WTC11 (cell line): ENCODE results near the gene TIAM2. TPM values are rescaled to one million over a fixed set of nuclear protein-coding genes. Genes with fewer than 3 reads are reported as not detected.
A peak's percentile ranks its signal among the peaks of the same experiment; 100 is the strongest.

Source experiments
- ATAC-seq: fragments of 200-7000 bp; cut with Tn5 transposase; 2 replicates; pipeline ENCODE4 v1.10.0; 2021; ENCODE audit warnings: mild to moderate bottlenecking, moderate library complexity
- CTCF ChIA-PET: fragments of 300-600 bp; sonication (Branson Sonifier 250); formaldehyde crosslinking; loops from one replicate; lab custom pipeline; 2021; ENCODE audit warnings: antibody characterized with exemption; lab: Charles Lee
- POLR2A ChIA-PET: fragments of 350-600 bp; sonication (Branson Sonifier 250); formaldehyde crosslinking; loops from one replicate; lab custom pipeline; 2021; ENCODE audit warnings: antibody characterized with exemption; lab: Charles Lee
- DNase-seq: peaks from one replicate; pipeline ENCODE4 v3.0.0; 2021; ENCODE audit warnings: low spot score
- H3K27ac Mint-ChIP-seq: 2 replicates; pipeline ENCODE4 v1.8.0; 2021; ENCODE audit warnings: mixed read lengths
- H3K27me3 Mint-ChIP-seq: 2 replicates; pipeline ENCODE4 v1.8.0; 2021; ENCODE audit warnings: low read depth, mild to moderate bottlenecking, moderate library complexity, mixed read lengths
- H3K36me3 Mint-ChIP-seq: 2 replicates; pipeline ENCODE4 v1.8.0; 2021; ENCODE audit warnings: mixed read lengths
- H3K4me1 Mint-ChIP-seq: 2 replicates; pipeline ENCODE4 v1.8.0; 2022; ENCODE audit warnings: mixed read lengths
- H3K4me3 Mint-ChIP-seq: 2 replicates; pipeline ENCODE4 v1.8.0; 2021; ENCODE audit warnings: mild to moderate bottlenecking, moderate library complexity, mixed read lengths
- H3K9me3 Mint-ChIP-seq: 2 replicates; pipeline ENCODE4 v1.8.0; 2021; ENCODE audit warnings: mixed read lengths
- AFF4 ChIP-seq: sonication (generic); formaldehyde crosslinking; IDR thresholded peaks from 2 replicates; pipeline ENCODE4 v1.8.1; 2023; ENCODE audit warnings: mild to moderate bottlenecking, missing genetic modification reagents, borderline replicate concordance
- ATF1 ChIP-seq: sonication (generic); formaldehyde crosslinking; IDR thresholded peaks from 2 replicates; pipeline ENCODE4 v1.8.1; 2023; ENCODE audit warnings: mild to moderate bottlenecking, moderate library complexity, missing genetic modification reagents
- ATF2 ChIP-seq: sonication (generic); formaldehyde crosslinking; IDR thresholded peaks from 2 replicates; pipeline ENCODE4 v1.8.1; 2022; ENCODE audit warnings: low read depth, missing genetic modification reagents, borderline replicate concordance
- CTCF ChIP-seq: fragments of 200-600 bp; IDR thresholded peaks from 2 replicates; pipeline ENCODE4 v1.8.0; 2022; ENCODE audit warnings: antibody characterized with exemption
- GABPB1 ChIP-seq: sonication (generic); formaldehyde crosslinking; IDR thresholded peaks from 2 replicates; pipeline ENCODE4 v1.8.1; 2023; ENCODE audit warnings: mild to moderate bottlenecking, missing genetic modification reagents
- GRHL2 ChIP-seq: fragments of 250-450 bp; sonication (Bioruptor Pico); IDR thresholded peaks from 2 replicates; pipeline ENCODE4 v1.8.0; 2022; ENCODE audit warnings: mild to moderate bottlenecking, moderate library complexity; ENCODE audit not compliant: insufficient replicate concordance, severe bottlenecking
- HMGA2 ChIP-seq: fragments of 250-450 bp; sonication (Bioruptor Pico); IDR thresholded peaks from 2 replicates; pipeline ENCODE4 v1.4.0; 2021; ENCODE audit warnings: mild to moderate bottlenecking, moderate library complexity
- MAX ChIP-seq: sonication (generic); formaldehyde crosslinking; IDR thresholded peaks from 2 replicates; pipeline ENCODE4 v1.8.0; 2022; ENCODE audit warnings: mild to moderate bottlenecking, missing genetic modification reagents
- RORB ChIP-seq: fragments of 250-450 bp; sonication (Bioruptor Pico); IDR thresholded peaks from 2 replicates; pipeline ENCODE4 v1.9.0; 2021; ENCODE audit warnings: mild to moderate bottlenecking
- SMAD3 ChIP-seq: sonication (generic); formaldehyde crosslinking; IDR thresholded peaks from 2 replicates; pipeline ENCODE4 v1.8.0; 2022; ENCODE audit warnings: missing genetic modification reagents, mild to moderate bottlenecking, borderline replicate concordance
- TEAD4 ChIP-seq: sonication (generic); formaldehyde crosslinking; IDR thresholded peaks from 2 replicates; pipeline ENCODE4 v1.8.0; 2022; ENCODE audit warnings: mild to moderate bottlenecking, missing genetic modification reagents
- ZBTB43 ChIP-seq: sonication (generic); formaldehyde crosslinking; IDR thresholded peaks from 2 replicates; pipeline ENCODE4 v1.8.1; 2023; ENCODE audit warnings: mild to moderate bottlenecking, missing genetic modification reagents
- ZNF219 ChIP-seq: sonication (generic); formaldehyde crosslinking; IDR thresholded peaks from 2 replicates; pipeline ENCODE4 v1.8.0; 2023; ENCODE audit warnings: missing genetic modification reagents, mild to moderate bottlenecking, borderline replicate concordance
- ZNF512 ChIP-seq: sonication (generic); formaldehyde crosslinking; IDR thresholded peaks from 2 replicates; pipeline ENCODE4 v1.8.1; 2022; ENCODE audit warnings: missing genetic modification reagents, borderline replicate concordance
- ZSCAN18 ChIP-seq: fragments of 250-450 bp; sonication (Bioruptor Pico); IDR thresholded peaks from 2 replicates; pipeline ENCODE4 v2.1.2; 2022; ENCODE audit warnings: mild to moderate bottlenecking, moderate library complexity
- total RNA-seq: library from RNA; stranded (reverse); gene quantifications from 3 replicates; pipeline ENCODE4 v1.2.3, GENCODE V29; 2021

The TIAM2 gene
- total RNA-seq, 1 experiment from 2014 or later: 15.1 TPM

- ChIA-PET POLR2A (no interaction called here), CTCF (no interaction called here)
- no peaks in the 10 kb centered on the region for H3K9me3 Mint-ChIP-seq
Observed at GRCh38 chr6:155066921-155067680, 72.0 kb downstream of the TIAM2 start.

GRCh38 chr6:155067956-155068615 is 73.0 kb downstream of the TIAM2 start:
- Mint-ChIP-seq H3K27ac (0 out of 2 replicates have a peak overlapping the region, but pooled peaks have one; percentile 47), H3K4me3 (no peak overlapping the region), H3K36me3 (no peaks in the 10 kb centered on the region), H3K9me3 (no peaks in the 10 kb centered on the region), H3K27me3 (no peaks in the 10 kb centered on the region), H3K4me1 (peaks cover 32% of the 10 kb centered on the region)
- ATAC-seq (no peak), DNase-seq (no peak)
- ChIA-PET CTCF (no interaction called here), POLR2A (interaction anchor here (1.1 kb wide), 1 partner anchor 22 kb away, joined by 3 read pairs; no protein-coding TSS in a partner anchor)
- TF ChIP-seq MAX (CRISPR knock-in tag) (no peak), ZNF512 (CRISPR knock-in tag) (no peak), GABPB1 (CRISPR knock-in tag) (no peak), ZBTB43 (CRISPR knock-in tag) (no peak), SMAD3 (CRISPR knock-in tag) (no peak), ATF2 (CRISPR knock-in tag) (no peak), GRHL2 (CRISPR knock-in tag) (no peak), ZSCAN18 (CRISPR knock-in tag) (no peak), ATF1 (no peak), RORB (CRISPR knock-in tag) (no peak), CTCF (no peak), ZNF219 (CRISPR knock-in tag) (no peak)

More at GRCh38 chr6:155066921-155067680, 72.0 kb downstream of the TIAM2 start:
- no peak for ATAC-seq
- H3K27me3 Mint-ChIP-seq: no peaks in the 10 kb centered on the region
- no peak for DNase-seq
- H3K4me1 Mint-ChIP-seq: peaks cover 31% of the 10 kb centered on the region
- peak overlapping the region; percentile 58; the same call in 1 of the 2 replicates for H3K27ac Mint-ChIP-seq
- peaks cover 1% of the 10 kb centered on the region; the same call in 1 of the 2 replicates for H3K36me3 Mint-ChIP-seq
- no peak for TF ChIP-seq AFF4 (CRISPR knock-in tag)
- TF ChIP-seq TEAD4 (CRISPR knock-in tag): no peak
- no peak for TF ChIP-seq HMGA2 (CRISPR knock-in tag)
- TF ChIP-seq, all 79 proteins: peak for 0
- H3K4me3 Mint-ChIP-seq: no peak overlapping the region
